GM19238 (cell line): ENCODE data around the gene F11.
"Not testable (repeated sequence)": the region's sequence is repeated elsewhere in the genome, so short reads cannot be mapped to it uniquely, and the experiment has no call there.

ENCODE experiments used
- DNase-seq: peaks from one replicate; pipeline ENCODE4 v3.0.0; 2011; ENCODE audit warnings: low spot score; ENCODE audit not compliant: insufficient read length

Gene F11

GRCh38 chr4:186265683-186266652, at the start of gene F11:
TSS of gene F11 (plus strand) at chr4:186266189. CDS start at chr4:186267137, 948 bp downstream.
- no peak for DNase-seq

DNA sequence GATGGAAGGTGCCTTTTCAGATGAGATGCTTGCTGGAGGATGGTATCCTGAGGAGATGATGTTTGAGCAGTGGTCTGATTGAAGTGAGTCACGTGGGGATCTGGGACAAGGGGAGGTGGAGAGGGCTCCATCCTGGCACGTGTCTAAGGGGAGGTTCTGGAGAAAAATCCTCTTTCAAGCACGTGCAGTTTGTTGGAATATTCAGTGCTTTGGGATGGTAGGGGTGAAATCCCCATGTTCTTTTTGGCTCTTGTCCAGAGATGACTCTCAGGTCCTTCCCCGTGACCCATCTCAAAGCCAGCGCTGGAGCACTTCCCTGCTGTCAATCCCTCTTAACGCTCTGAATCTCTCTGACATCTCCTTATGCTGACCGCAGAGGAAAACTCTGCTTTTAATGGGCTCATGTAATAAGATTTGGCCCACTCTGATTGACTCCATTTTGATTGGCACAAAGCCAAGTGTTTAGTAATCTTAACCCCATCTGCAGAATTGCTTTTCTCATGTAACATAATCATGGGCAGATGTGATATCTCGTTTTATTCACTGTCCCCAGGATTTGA, 49.4 kb upstream of the F11 start:
- no peak for DNase-seq

- DNase-seq, result no peak
Measured at GRCh38 chr4:186217733-186218293, 48.2 kb upstream of the F11 start.

DNA sequence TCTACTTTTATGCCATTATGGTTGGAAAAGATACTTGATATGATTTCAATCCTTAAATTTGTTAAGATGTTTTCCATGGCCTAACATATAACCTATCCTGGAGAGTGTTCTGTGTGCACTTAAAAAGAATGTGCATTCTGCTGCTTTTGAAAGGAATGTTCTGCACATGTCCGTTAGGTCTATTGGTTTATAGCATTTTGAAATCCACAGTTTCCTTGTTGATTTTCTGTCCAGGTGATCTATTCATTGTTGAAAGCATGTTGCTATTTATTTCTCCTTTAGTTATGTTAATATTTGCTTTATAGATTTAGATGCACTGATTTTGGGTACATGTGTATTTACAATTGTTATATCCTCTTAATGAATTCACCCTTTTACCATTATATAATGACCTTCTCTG, 44.4 kb upstream of the F11 start:
- no peak for DNase-seq

- DNase-seq, result no peak
Measured at GRCh38 chr4:186225848-186226247, 40.1 kb upstream of the F11 start.

GRCh38 chr4:186226521-186227189, 39.3 kb upstream of the F11 start:
- DNase-seq, result no peak

- no peak for DNase-seq
Measured at GRCh38 chr4:186227221-186227620, 38.8 kb upstream of the F11 start, which contains the start of gene KLKB1. TSS of gene KLKB1 (plus strand) at chr4:186227507. CDS start at chr4:186228196, 689 bp downstream.

GRCh38 chr4:186227744-186228513, 38.1 kb upstream of the F11 start:
- no peak for DNase-seq

DNA sequence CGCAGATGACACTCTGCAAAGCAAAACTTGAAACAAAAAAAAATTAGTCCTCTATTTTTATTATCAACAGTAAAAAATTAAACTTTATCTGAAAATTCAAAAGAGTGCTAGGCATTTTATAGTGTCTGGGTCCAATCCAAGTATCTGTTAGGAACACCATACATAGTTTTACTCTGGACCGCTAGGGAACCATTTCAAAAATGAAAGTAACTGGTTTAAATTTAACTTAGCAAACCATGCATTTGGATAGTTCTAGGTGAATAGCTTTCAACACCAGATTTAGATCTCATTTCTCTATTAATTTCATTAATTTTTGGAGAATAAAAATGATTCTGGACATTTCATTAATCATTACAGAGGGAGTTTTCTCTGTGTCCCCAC, 37.5 kb upstream of the F11 start:
- no peak for DNase-seq

DNA sequence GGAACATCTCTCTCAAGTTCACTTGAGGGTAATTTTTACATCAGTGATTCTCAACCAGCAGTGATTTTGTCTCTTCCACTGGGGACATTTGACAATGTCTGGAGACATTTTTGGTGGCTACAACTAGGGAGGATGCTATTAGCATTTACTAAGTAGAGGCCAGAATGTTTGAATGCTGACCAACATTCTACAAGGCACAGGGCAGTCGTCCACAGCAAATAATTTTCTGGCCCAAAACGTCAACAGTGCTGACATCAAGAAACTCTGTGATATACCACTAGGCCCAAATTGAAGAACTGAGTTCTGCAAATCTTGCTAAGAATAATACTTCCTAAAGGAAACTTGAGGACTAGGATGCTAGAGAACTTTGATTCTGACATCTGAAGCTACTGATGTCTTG, 31.6 kb upstream of the F11 start:
- no peak for DNase-seq

GRCh38 chr4:186236126-186236525, 29.9 kb upstream of the F11 start:
- DNase-seq, result no peak

GRCh38 chr4:186240452-186240847, 25.5 kb upstream of the F11 start:
- DNase-seq, result no peak

- DNase-seq, result no peak
Measured at GRCh38 chr4:186240848-186241491, 25.0 kb upstream of the F11 start.

- DNase-seq, result no peak
Measured at GRCh38 chr4:186241616-186242015, 24.4 kb upstream of the F11 start.

- not testable (repeated sequence) for DNase-seq
Measured at GRCh38 chr4:186242031-186242430, 24.0 kb upstream of the F11 start.

DNA sequence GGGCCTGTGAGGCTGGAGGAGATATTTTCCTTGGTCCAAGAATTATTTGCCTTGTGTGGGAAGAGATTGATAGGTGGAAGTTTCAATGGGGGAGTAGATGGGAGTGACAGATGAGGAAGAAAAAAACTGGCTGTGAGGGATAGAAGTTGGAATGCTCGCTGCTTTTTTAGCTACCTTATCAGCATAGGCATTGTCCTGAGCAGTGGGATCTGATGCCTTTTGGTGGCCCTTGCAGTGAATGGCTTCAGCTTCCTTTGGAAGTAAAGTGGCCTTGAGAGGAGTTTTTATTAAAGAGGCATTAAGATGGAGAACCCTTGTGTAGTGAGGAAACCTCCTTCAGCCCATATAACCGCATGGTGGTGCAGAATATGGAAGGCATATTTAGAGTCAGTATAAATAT, 22.7 kb upstream of the F11 start:
- no peak for DNase-seq

GRCh38 chr4:186244835-186245234, 21.2 kb upstream of the F11 start:
- no peak for DNase-seq

DNA sequence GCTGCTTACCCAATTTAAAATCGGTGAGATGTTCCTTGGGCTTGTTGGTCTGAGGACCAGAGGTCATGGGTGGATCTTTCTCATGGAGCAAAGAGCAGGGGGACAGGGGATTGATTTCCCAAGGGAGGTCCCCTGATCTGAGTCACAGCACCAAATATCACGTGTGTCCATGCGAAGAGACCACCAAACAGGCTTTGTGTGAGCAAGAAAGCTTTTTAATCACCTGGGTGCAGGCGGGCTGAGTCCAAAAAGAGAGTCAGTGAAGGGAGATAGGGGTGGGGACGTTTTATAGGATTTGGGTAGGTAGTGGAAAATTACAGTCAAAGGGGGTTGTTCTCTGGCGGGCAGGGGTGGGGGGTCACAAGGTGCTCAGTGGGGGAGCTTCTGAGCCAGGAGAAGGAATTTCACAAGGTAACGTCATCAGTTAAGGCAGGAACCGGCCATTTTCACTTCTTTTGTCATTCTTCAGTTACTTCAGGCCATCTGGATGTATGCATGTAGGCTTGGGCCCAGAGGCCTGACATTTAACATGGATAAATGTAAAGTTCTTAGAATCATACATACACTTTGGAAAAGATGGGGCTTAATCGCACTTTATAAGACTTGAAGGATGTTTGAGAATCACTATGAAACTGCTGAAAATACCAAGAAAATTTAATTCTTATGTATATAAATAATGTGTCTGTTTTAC, 18.8 kb upstream of the F11 start:
- not testable (repeated sequence) for DNase-seq

GRCh38 chr4:186248643-186249042, 17.3 kb upstream of the F11 start:
- no peak for DNase-seq
